SK-N-SH (cell line): ENCODE data around the gene DPF3. TPM values are rescaled to one million over a fixed set of nuclear protein-coding genes. Genes with fewer than 3 reads are reported as not detected.

Experiments
- CTCF ChIA-PET: fragments of 300-600, 350-600 bp; formaldehyde crosslinking; extraction: SDS; loops from one replicate; lab custom pipeline; 2021; lab: Yijun Ruan, JAX
- POLR2A ChIA-PET: fragments of 350-600 bp; sonication (Branson Sonifier 250); formaldehyde crosslinking; extraction: SDS; loops from one replicate; lab custom pipeline; 2020; ENCODE audit warnings: antibody characterized with exemption, inconsistent platforms; lab: Yijun Ruan, JAX
- DNase-seq: peaks from one replicate; pipeline ENCODE4 v3.0.0; 2012
- H2AFZ ChIP-seq: fragments of 200-600 bp; sonication (generic); 2 replicates; pipeline ENCODE4 v1.8.1; 2016; ENCODE audit warnings: antibody characterized with exemption, mild to moderate bottlenecking, low read depth
- H3F3A ChIP-seq: fragments of 200-600 bp; sonication (generic); replicated peaks from 2 replicates; pipeline ENCODE3; 2016; ENCODE audit warnings: antibody characterized with exemption, mild to moderate bottlenecking; ENCODE audit not compliant: insufficient read depth
- H3K27ac ChIP-seq, 2 experiments: fragments of 200-500 bp in 1 of 2; fragments of 200-600 bp in 1 of 2; sonication (Bioruptor generic) in 1 of 2; sonication (generic), shearing (Covaris generic) in 1 of 2; 2 replicates each; pipeline versions ENCODE4 v1.5.1 to v1.6.1; 2014 to 2016; ENCODE audit warnings: low read depth in 2 of 2, inconsistent platforms in 1 of 2, low read length in 1 of 2, mild to moderate bottlenecking in 1 of 2, mixed read lengths in 1 of 2
- H3K27me3 ChIP-seq: fragments of 200-600 bp; sonication (generic), shearing (Covaris generic); 2 replicates; pipeline ENCODE4 v1.6.1; 2016; ENCODE audit warnings: mixed run types; ENCODE audit not compliant: insufficient read depth
- H3K36me3 ChIP-seq, 2 experiments: fragments of 200-500 bp in 1 of 2; fragments of 200-600 bp in 1 of 2; sonication (Bioruptor generic) in 1 of 2; sonication (generic) in 1 of 2; replicated peaks in 1 of 2; 2 replicates each; pipeline versions ENCODE3 to v1.5.1; 2014 to 2016; ENCODE audit warnings: low read length in 1 of 2, mild to moderate bottlenecking in 1 of 2; ENCODE audit not compliant: insufficient read depth in 2 of 2, control insufficient read depth in 1 of 2
- H3K4me1 ChIP-seq, 2 experiments: fragments of 200-500 bp in 1 of 2; fragments of 200-600 bp in 1 of 2; sonication (Bioruptor generic) in 1 of 2; sonication (generic), shearing (Covaris generic) in 1 of 2; 2 replicates each; pipeline versions ENCODE4 v1.5.1 to v1.6.1; 2014 to 2016; ENCODE audit warnings: low read depth in 1 of 2, low read length in 1 of 2, mixed run types in 1 of 2; ENCODE audit not compliant: insufficient read depth in 2 of 2, control insufficient read depth in 1 of 2
- H3K4me2 ChIP-seq: fragments of 200-600 bp; sonication (generic), shearing (Covaris generic); 2 replicates; pipeline ENCODE4 v1.6.1; 2017; ENCODE audit warnings: mixed run types
- H3K4me3 ChIP-seq, 2 experiments: fragments of 200-500 bp in 1 of 2; fragments of 200-600 bp in 1 of 2; sonication (Bioruptor generic) in 1 of 2; sonication (generic), shearing (Covaris generic) in 1 of 2; 2 replicates each; pipeline versions ENCODE4 v1.5.1 to v1.8.1; 2014 to 2016; ENCODE audit warnings: low read depth in 2 of 2, inconsistent platforms in 1 of 2, low read length in 1 of 2, mild to moderate bottlenecking in 1 of 2, mixed read lengths in 1 of 2, moderate library complexity in 1 of 2
- H3K79me2 ChIP-seq: fragments of 200-600 bp; sonication (generic); 2 replicates; pipeline ENCODE4 v1.8.1; 2017; ENCODE audit warnings: mild to moderate bottlenecking; ENCODE audit not compliant: insufficient read depth
- H3K9ac ChIP-seq: fragments of 200-600 bp; sonication (generic); 2 replicates; pipeline ENCODE4 v1.6.1; 2017; ENCODE audit warnings: mixed run types
- H3K9me2 ChIP-seq: fragments of 200-600 bp; sonication (generic); 2 replicates; pipeline ENCODE4 v1.6.1; 2017; ENCODE audit warnings: mixed run types
- H3K9me3 ChIP-seq: fragments of 200-600 bp; sonication (generic); 2 replicates; pipeline ENCODE4 v1.6.1; 2017; ENCODE audit warnings: mixed run types, mild to moderate bottlenecking, moderate library complexity
- H4K20me1 ChIP-seq: fragments of 200-600 bp; sonication (generic); 2 replicates; pipeline ENCODE4 v1.6.1; 2017; ENCODE audit warnings: mild to moderate bottlenecking, mixed run types; ENCODE audit not compliant: insufficient read depth
- CHD2 ChIP-seq: fragments of 150-350 bp; IDR thresholded peaks from 2 replicates; pipeline ENCODE4 v1.6.1; 2018; ENCODE audit warnings: low read length; ENCODE audit not compliant: partially characterized antibody
- EP300 ChIP-seq, 2 experiments: IDR thresholded peaks; 2 replicates each; pipeline versions ENCODE4 v1.4.0 to v1.6.1; 2012; ENCODE audit warnings: borderline replicate concordance in 1 of 2, low read depth in 1 of 2, low read length in 1 of 2
- FOXJ3 ChIP-seq: sonication (generic); formaldehyde crosslinking; IDR thresholded peaks from 2 replicates; pipeline ENCODE4 v1.5.1; 2020; ENCODE audit warnings: mild to moderate bottlenecking, missing genetic modification reagents
- FOXM1 ChIP-seq: IDR thresholded peaks from 2 replicates; pipeline ENCODE4 v1.4.0; 2012; ENCODE audit warnings: low read depth, mild to moderate bottlenecking
- GABPA ChIP-seq: IDR thresholded peaks from 2 replicates; pipeline ENCODE4 v1.4.0; 2012; ENCODE audit warnings: low read depth, mild to moderate bottlenecking
- JUND ChIP-seq: IDR thresholded peaks from 2 replicates; pipeline ENCODE4 v1.4.0; 2012
- MEF2A ChIP-seq: IDR thresholded peaks from 2 replicates; pipeline ENCODE4 v1.4.0; 2012; ENCODE audit warnings: low read depth, borderline replicate concordance
- MXI1 ChIP-seq: IDR thresholded peaks from 2 replicates; pipeline ENCODE4 v1.6.1; 2012; ENCODE audit warnings: mild to moderate bottlenecking, low read depth, low read length, improper control_type of control experiment
- NFIC ChIP-seq: IDR thresholded peaks from 2 replicates; pipeline ENCODE4 v1.4.0; 2012; ENCODE audit warnings: borderline replicate concordance
- NRF1 ChIP-seq: IDR thresholded peaks from 2 replicates; pipeline ENCODE4 v1.6.1; 2012; ENCODE audit warnings: low read depth, mild to moderate bottlenecking, low read length
- POLR2AphosphoS5 ChIP-seq: IDR thresholded peaks from 2 replicates; pipeline ENCODE4 v1.6.1; 2012; ENCODE audit warnings: low read depth, low read length
- SIN3A ChIP-seq: IDR thresholded peaks from 2 replicates; pipeline ENCODE4 v1.6.1; 2012; ENCODE audit warnings: low read depth, mild to moderate bottlenecking, low read length, moderate library complexity, borderline replicate concordance
- TAF1 ChIP-seq: IDR thresholded peaks from 2 replicates; pipeline ENCODE4 v1.6.1; 2012; ENCODE audit warnings: low read depth, mild to moderate bottlenecking, low read length, moderate library complexity, borderline replicate concordance
- TCF12 ChIP-seq: IDR thresholded peaks from 2 replicates; pipeline ENCODE4 v1.4.0; 2012
- TEAD4 ChIP-seq: IDR thresholded peaks from 2 replicates; pipeline ENCODE4 v1.4.0; 2012; ENCODE audit warnings: mild to moderate bottlenecking, borderline replicate concordance; ENCODE audit not compliant: insufficient read depth
- ZBTB33 ChIP-seq: IDR thresholded peaks from 2 replicates; pipeline ENCODE4 v1.4.0; 2012; ENCODE audit warnings: low read depth, borderline replicate concordance
- WGBS: methylation state at CpG from one replicate; pipeline ENCODE4 v1.1.6; 2017; ENCODE audit warnings: low lambda C conversion rate; 5-methylcytosine and 5-hydroxymethylcytosine counted together
- polyA plus RNA-seq, 3 experiments: library from polyadenylated mRNA; depleted of rRNA; stranded (reverse); fragments of >200 nt; gene quantifications; 2 replicates each; pipeline ENCODE4 v1.2.3, GENCODE V29; 2012
- TF ChIP-seq, protein P1 (sequence below): IDR thresholded peaks from 2 replicates; pipeline ENCODE4; 2012
- TF ChIP-seq, protein P2 (sequence below): IDR thresholded peaks from 2 replicates; pipeline ENCODE4 v1.6.1; 2012; ENCODE audit warnings: mild to moderate bottlenecking, low read depth, low read length, moderate library complexity

Gene DPF3
- polyA plus RNA-seq, 1 of the 3 experiments (the other 2 are of a cell fraction) = 2.8 TPM

DNA sequence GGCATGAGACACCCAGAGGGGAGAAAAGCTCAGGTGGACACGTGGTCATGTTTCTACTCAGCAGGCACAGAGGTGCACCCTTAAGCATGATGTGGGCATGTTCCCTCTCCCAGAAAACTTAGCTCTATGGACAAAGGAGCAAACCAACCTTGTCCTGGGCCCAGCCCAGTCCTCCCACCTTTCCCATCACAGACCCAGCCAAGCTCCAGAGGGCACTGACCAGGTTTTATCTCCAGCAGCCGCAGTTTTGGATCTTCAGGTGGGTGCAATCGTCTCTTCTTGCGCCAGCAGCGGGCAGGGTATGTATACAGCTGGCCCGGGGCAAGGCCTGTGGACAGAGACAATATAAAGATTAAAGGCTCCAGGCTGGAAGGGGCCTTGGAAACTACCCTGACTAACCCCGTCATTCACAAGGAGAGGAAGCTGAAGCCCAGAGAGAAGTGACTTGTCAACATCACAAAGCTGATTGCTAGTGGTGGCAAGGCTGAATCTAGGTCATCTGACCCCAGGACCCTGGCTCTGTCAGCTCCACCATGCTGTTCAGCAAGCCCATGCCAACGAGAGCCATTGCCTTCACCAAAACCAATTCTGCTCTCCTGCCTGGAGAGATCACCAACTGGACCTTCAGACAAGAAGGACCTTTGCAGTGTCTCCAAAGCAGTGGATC lies 140.7 kb downstream of the DPF3 start:
- CTCF ChIA-PET = interaction anchor here (0.9 to 1.9 kb wide), 3 partner anchors 19 to 239 kb away, joined by 3 to 5 read pairs (median 3); no protein-coding TSS in a partner anchor
- H3K9me3 ChIP-seq = no peaks in the 10 kb centered on the region

More for the DNA sequence above, 140.7 kb downstream of the DPF3 start:
- no peak for DNase-seq
- POLR2A ChIA-PET = no interaction called here
- H3K4me1 ChIP-seq = peaks cover 0 to 5% of the 10 kb centered on the region in 2 experiments; a peak in 1 of 4 replicates
- H3K79me2 ChIP-seq = no peaks in the 10 kb centered on the region
- no peaks in the 10 kb centered on the region for H3F3A ChIP-seq
- no peaks in the 10 kb centered on the region for H3K9me2 ChIP-seq
- 48% methylated on average over 8 of the region's 8 CpGs for WGBS
- no peaks in the 10 kb centered on the region for H3K36me3 ChIP-seq
- H2AFZ ChIP-seq = no peak overlapping the region
- no peak overlapping the region for H3K27ac ChIP-seq
- no peak overlapping the region for H3K4me2 ChIP-seq
- no peaks in the 10 kb centered on the region for H3K27me3 ChIP-seq
- TF ChIP-seq EP300 (IDR thresholded peaks at IDR 0.05; ENCODE audit: borderline replicate concordance in 1 of 2, low read depth in 1 of 2, low read length in 1 of 2) = no peak
- TF ChIP-seq NRF1 = no peak
- no peak for TF ChIP-seq FOXM1
- TF ChIP-seq TCF12 = no peak
- no peak for TF ChIP-seq CHD2
- no peak for TF ChIP-seq MEF2A
- TF ChIP-seq SIN3A = no peak
- no peak for TF ChIP-seq JUND
- no peak for TF ChIP-seq TAF1
- no peak for TF ChIP-seq GABPA
- no peak for TF ChIP-seq NFIC
- no peak for TF ChIP-seq FOXJ3 (CRISPR knock-in tag)
- TF ChIP-seq, protein P1, sequence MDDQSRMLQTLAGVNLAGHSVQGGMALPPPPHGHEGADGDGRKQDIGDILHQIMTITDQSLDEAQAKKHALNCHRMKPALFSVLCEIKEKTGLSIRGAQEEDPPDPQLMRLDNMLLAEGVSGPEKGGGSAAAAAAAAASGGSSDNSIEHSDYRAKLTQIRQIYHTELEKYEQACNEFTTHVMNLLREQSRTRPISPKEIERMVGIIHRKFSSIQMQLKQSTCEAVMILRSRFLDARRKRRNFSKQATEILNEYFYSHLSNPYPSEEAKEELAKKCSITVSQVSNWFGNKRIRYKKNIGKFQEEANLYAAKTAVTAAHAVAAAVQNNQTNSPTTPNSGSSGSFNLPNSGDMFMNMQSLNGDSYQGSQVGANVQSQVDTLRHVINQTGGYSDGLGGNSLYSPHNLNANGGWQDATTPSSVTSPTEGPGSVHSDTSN = no peak
- TF ChIP-seq TEAD4 = no peak
- TF ChIP-seq MXI1 = no peak
- TF ChIP-seq ZBTB33 = no peak
- TF ChIP-seq, protein P2, sequence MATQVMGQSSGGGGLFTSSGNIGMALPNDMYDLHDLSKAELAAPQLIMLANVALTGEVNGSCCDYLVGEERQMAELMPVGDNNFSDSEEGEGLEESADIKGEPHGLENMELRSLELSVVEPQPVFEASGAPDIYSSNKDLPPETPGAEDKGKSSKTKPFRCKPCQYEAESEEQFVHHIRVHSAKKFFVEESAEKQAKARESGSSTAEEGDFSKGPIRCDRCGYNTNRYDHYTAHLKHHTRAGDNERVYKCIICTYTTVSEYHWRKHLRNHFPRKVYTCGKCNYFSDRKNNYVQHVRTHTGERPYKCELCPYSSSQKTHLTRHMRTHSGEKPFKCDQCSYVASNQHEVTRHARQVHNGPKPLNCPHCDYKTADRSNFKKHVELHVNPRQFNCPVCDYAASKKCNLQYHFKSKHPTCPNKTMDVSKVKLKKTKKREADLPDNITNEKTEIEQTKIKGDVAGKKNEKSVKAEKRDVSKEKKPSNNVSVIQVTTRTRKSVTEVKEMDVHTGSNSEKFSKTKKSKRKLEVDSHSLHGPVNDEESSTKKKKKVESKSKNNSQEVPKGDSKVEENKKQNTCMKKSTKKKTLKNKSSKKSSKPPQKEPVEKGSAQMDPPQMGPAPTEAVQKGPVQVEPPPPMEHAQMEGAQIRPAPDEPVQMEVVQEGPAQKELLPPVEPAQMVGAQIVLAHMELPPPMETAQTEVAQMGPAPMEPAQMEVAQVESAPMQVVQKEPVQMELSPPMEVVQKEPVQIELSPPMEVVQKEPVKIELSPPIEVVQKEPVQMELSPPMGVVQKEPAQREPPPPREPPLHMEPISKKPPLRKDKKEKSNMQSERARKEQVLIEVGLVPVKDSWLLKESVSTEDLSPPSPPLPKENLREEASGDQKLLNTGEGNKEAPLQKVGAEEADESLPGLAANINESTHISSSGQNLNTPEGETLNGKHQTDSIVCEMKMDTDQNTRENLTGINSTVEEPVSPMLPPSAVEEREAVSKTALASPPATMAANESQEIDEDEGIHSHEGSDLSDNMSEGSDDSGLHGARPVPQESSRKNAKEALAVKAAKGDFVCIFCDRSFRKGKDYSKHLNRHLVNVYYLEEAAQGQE = no peak
- TF ChIP-seq POLR2AphosphoS5 = no peak
- H3K4me3 ChIP-seq = no peak overlapping the region
- H3K9ac ChIP-seq = no peak overlapping the region
- H4K20me1 ChIP-seq = no peaks in the 10 kb centered on the region
